HG03354 (cell line): Measurements from ENCODE around the gene BIRC7.
A peak's percentile ranks its signal among the peaks of the same experiment; 100 is the strongest.

ENCODE experiments used
- ATAC-seq: cut with Tn5 transposase; IDR thresholded peaks from one replicate; pipeline ENCODE4 v1.9.1; 2021; ENCODE audit warnings: mild to moderate bottlenecking; ENCODE audit not compliant: unreplicated experiment, poor library complexity, severe bottlenecking

BIRC7 gene

DNA sequence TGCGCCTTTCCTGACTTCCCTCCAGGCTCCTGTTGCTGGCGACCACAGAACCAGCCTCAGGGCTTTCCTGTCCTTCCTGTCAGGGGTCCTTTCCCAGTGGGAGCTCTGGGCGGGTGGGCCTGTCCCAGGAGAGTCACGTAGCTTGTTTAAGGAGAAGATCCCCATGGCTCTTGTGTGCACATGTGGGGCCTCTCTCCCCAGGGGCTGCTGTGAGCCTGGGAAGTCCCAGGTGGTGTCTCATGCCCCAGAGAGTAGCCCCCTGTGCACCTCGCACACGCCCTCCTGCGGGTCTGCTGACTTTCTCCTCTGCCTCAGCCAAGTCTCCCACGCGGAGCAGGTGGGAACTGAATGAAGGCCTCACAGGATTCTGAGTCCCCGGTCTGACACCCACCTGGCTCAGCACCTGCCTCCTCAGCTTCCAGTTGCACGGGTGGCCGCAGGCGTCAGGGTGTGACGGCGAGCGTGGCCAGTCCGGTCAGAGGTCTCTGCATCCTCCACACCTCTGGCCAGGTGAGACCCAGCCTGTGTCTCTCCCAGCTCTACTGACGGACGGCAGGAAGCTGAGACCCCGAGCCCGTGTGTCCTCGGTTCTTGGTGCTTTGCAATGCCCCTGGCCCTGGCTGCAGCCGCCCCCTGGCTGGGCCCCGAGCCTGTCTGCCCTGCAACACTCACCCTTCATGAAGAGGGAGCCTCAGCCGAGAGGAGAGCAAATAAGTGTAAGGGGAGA, 24.2 kb downstream of the BIRC7 start:
- no peak for ATAC-seq

DNA sequence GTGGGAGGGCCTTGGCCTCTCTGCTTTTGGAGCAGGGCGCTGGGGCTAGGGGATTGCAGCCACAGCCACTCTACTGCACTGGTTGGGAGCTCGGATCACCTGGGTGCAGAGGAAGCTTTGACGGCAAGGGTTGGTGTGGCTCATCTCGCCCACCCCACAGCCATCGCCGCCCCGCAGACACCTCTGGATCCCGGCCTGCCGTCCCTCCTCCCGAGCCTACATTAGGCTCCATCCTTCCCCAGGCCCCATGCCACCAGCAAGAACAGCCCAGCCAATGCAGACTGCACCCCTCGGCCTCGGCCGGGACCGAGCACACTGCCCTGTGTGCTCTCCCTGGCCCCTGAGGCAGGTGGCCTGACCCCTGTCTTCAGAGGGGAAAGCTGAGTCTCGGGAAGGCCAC, 24.8 kb downstream of the BIRC7 start:
- no peak for ATAC-seq

DNA sequence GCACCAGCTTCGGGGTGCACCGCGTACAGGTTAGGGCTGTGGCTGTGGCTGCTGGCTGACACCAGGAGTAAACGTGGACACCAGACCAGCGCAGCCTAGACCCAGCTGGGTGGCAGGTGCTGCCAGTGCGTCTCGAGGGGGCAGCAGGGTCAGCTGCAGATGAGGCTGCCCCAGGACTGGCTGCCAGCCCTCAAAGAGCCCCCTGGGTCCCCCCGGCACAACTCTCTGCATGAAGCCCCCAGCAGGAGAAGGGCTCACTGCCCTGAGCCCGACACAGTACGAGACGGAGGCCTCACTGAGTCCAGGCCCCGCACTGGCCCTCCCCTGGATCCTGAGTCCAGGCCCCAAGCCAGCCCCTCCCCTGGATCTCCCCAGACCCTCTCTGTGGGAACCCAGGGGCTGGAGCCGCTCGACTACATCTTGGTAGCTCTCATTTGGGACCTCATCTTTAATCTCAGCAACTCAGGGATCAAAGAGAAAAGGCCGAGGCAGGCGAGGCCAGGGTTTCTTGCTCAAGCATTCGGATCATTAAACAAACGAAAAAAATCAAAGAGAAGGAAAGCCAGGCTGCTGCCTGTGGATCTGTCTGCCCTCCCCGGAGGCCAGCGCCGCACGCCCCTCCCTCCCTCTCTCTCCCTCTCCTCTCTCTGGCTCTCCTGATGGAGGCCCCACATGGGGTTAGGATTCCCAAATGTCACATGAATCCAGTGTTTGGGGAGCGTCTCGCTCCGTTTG, 25.5 kb downstream of the BIRC7 start:
- ATAC-seq = no peak

DNA sequence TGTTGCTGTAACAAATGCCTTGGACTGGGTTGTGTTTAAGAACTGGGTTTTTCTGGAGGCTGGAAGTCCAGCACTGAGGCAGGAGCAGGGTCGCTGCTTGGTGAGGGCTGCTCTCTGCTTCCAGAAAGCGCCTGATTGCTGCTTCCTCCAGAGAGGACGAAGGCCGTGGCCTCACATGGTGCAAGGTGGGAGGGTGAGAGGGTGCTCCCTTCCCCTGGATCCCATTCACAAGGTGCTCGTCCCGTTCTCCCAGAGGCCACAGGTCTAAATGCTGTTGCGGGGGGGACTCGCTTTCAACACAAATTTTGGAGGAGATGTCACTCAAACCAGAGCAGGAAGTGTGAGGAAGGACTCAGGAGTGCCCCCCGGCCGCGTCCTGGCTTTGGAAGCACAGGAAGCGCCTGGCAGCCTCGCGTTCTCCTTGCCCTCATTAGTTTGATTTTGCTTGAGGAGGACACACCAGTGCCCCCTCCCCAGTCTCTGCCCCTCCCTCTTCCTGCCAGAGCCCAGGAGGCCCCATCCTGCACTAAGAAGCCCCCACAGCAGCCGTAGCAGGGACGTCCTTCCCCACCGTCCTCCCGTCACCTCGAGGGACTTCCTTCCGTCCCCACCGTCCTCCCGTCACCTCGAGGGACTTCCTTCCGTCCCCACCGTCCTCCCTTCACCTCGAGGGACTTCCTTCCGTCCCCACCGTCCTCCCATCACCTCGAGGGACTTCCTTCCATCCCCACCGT, 26.3 kb downstream of the BIRC7 start:
- ATAC-seq = no peak

DNA sequence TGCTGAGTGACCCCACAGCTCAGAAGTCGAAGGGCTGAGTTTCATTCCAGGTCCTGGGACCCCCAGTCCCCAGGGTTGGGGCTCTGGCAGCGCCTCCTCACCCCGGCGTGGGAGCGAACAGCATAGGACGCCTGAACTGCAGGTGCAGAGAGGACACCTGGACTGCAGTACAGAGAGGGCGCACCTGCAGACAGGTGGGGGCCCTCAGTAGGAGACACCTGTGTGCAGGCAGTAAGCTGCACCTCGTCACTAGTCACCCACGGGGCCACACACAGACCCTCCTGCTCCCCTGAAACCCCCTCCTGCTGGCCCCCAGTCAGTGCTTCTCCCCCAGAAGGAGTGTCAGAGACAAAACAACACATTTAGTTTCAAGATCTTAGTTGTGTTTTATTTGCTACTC, 27.1 kb downstream of the BIRC7 start:
- ATAC-seq = no peak

DNA sequence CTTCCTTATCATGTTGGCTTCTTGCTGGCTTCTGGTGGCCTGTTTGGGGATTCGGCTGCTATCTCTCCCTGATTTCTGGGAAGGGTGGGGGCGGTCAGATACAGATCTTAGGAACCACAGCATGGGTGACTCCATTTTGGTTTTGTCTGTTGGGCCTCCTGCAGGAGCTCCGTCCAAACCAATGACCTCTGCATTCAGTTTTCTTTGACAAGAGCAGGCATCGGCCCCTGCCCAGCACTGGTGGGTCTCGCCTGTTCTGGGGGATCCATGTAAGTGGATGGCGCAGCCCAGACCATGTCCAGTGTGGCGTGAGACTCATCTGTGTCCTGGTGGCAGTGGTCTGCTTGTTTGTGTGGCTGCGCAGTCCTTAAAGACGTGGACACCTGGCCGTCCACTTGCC, 28.3 kb downstream of the BIRC7 start:
- ATAC-seq = no peak

DNA sequence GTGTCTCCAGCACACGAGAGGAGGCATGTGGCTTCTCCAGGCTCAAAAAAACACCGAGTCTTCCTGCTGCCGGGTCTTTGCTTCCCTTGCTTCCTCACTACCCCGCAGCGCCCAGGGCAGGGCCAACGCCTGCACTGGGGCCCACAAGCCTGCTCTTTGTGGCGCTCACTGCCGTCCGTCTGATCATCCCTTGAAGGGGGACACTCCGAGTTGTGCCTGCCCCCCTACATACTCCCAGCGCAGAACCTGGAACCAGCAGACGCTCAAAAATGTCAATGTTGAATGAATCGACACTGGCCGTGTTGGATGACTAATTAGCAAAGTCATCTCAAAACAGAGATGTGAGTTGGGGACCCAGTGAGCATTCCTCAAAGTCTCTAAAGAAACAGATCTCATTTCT, 28.8 kb downstream of the BIRC7 start:
- ATAC-seq = no peak

DNA sequence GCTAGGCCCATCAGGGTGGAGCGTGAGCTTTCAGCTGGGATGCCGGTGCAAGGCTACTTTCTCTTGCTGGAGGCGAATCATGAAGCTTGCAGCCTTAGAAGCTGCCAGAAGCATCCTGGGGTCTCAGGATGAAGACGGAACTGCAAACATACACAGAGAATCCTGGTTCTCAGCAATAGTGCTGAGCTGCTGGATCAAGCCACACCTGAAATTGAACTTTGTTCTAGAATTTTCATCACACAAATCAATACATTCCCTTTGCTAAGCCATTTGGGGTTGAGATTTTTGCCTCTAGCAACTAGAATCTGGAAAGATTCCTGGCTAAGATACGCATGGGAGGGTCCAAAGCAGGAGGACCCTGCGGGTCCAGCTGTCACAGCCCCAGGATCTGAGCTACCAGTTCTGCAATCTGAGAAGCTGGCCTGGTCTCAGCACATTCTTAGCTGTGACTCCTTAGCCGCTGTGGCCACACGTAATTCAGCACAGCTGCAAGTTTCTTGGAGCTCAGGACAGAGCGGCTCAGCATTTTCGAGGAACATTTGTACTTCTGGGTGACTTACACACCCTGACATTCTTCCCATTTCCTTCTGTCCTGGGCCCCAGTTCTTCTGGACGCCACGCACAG, 30.3 kb downstream of the BIRC7 start:
- ATAC-seq = no peak

DNA sequence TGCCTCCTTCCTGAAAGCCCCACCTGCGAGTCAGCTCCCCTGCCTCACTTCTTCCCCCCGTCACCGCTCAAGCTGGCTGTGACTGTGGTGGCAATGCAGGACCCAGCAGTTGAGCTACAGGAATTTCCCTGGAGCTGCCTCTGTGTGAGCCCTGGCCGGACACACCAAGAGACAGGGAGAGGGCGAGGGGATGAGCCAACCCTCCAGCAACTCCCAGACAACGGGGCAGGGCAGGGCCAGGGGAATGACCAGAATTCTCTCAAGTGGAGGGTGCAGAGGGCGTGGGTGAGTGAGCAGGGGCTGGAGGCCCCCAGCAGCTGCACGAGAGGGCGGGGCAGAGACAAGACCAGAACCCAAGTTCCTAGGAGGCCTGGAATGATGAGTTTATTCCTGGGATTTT, 32.0 kb downstream of the BIRC7 start:
- no peak for ATAC-seq

DNA sequence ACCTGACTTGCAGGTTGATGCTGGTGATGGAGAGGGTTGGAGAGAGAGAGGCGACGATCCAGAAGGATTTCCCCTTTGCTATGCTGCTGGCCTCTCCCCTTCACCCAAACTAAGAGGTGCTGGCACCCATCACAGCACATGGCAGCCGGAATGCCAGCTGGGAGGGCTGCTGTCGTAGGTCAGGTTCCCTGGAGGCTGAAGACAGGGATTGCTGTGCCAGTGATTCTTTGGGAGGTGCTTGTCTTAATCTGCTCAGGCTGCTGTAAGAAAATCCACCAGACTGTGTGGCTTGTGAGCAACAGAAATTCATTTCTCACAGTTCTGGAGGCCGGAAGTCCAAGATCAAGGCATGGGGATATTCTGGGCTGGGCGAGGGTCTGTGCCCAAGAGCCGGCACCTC, 32.6 kb downstream of the BIRC7 start:
- ATAC-seq = no peak

DNA sequence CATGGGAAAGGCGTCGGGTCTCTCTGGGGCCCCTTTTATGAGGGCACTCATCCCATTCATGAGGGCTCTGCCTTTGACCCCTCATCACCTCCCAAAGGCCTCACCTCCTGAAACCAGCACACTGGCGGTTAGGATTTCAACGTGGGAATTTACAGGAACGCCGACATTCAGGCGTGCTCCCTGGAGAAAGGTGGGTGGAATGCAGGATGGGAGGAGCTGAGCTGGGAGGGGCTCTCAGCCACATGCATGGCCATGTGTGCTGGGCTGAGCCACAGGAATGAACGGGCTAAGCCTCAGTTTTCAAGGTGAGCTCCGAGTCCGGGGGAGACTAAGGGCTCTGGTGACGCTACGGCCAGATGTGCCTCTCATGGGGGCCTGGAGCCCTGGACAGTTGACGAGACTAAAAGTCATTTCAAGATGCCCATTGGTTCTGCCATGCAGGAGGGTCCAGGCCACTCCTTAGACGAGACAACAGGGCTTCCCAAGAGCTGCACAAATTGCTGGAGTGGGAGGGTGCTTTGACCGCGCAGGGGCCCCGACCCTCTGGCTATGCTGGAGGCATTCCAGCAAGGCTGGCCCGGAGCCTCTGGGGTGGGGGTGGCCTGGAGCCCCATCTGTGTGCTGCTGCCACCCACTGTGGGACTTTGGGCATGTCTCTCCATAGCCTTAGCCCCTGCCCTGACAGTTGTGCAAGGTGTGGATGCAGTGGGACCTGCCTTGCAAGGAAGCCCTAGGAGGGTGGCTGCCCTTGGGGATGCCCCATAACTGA, 33.1 kb downstream of the BIRC7 start:
- no peak for ATAC-seq

DNA sequence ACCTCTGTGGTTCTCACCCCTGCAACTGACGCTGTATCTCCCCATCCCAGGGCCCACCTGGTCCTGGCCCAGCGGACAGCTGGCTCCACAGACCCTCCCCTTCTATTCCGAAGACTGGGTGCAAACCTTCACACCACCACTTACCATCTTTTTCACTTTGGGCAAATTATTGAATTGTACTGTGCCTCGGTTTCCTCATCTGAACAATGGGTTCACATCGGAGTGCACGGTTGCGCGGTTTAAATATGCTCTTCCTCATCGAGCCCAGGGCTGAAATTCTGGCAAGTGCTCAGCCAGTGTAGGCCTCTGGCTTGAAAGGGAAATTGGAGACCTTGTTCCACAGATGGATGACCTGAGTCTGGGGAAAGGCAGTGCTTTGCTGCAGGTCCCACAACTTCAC, 34.0 kb downstream of the BIRC7 start:
- no peak for ATAC-seq

DNA sequence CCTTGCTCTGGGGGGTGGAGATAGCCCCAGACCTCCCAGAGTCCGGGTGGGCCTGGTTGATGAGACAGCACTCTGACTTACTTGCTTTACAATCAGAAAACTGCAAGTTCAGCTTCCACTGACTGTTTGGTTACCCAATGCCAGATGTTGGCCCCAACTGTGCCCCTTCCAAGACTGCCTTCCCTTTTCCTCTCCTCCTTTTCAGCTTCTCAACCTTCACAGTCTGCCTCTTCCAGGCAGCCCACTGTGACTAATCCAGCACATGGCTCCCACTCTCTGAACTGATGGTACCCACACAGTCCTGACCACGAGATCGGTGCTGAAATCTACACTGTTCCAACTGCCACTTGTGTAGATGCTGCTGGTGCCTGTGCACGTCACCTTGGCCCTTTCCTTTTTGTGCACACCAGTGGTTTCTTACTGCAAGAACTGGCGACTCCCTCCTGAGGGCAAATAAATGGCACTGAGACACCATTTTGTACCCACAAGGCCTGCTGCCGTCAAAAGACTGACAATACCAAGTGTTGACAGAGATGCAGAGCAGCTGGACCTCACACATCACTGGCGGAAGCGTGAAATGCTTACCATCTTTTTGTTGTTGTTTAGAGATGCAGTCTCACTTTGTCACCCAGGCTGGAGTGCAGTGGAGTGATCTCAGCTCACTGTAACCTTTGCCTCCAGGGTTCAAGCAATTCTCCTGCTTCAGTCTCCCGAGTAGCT, 35.1 kb downstream of the BIRC7 start:
- ATAC-seq = no peak

DNA sequence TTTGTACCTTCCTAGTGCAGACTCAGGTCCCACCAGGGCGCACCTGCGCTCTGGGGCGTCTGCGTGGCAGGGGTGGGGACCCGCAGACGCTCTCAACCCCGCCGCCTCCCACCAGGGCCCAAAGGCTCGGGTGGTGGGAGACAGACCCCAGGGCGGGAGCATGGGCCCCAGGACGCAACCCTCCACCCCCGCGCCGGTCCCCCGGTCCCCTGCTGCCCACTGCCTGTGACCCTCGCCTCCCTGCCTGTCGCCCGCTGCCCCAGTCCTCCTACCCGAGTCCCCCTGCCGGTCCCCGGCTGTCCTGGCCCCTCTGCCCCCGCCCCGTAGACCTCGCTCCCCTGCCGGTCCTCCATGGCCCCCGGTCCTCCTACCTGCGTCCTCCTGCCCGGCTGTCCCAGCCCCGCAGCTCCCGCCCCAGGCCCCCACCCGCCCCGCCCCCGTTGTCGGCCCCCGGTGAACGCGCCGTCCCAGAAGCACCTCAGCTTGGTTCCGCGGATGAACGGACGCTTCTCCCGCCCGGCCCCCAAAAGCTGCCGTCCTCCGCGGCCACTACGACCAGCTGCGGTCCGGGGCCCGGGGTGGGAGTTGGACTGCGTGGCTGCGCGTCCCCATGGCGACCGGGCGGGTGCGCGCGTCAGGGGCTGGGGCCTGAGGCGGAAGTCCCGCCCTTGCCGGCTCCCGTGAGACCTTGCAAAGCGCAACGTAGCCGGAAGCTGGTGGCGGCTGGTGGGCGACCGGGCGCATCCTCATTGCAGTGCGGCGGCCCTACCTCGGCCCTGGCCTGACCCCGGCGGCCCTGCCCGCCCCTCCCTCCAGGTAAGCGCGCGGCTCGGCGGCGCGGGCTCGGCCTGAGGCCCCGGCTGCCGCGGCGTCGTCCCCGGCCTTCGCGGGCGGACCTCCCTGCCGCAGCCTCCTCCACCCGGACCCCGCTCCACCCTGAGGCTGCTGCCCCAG, 36.7 kb downstream of the BIRC7 start, which contains the start of gene ARFGAP1:
ARFGAP1 (plus strand) TSS at position 709 of the 954 bp plus-strand sequence. CDS start 2,768 bp downstream, outside the sequence.
- peak; percentile 90 for ATAC-seq

DNA sequence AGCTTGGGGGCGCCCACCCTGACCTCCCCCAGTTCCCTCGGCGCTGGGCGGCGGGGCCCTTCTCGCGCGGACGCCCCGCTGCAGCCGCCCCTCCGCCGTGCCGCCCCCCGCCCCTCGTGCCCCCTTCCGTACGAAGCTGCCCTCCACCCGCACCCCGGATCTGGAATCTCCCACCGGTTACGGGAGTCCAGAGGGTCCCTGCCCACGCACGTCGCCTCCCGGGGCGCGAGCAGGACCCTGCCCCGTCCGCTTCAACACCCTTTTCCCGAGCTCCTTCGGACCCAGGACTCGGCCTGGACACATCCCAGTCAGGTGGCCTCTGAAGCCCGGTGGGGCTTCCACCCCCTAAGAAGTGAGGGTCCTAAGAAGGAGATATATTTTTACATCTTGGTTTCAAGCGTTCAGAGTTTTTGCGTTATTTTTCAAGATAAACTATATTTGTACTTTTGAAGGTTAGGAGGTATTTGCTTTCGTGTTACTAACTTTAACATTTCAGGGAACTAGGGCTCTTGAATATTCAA, 37.4 kb downstream of the BIRC7 start:
- ATAC-seq = peak; percentile 9

DNA sequence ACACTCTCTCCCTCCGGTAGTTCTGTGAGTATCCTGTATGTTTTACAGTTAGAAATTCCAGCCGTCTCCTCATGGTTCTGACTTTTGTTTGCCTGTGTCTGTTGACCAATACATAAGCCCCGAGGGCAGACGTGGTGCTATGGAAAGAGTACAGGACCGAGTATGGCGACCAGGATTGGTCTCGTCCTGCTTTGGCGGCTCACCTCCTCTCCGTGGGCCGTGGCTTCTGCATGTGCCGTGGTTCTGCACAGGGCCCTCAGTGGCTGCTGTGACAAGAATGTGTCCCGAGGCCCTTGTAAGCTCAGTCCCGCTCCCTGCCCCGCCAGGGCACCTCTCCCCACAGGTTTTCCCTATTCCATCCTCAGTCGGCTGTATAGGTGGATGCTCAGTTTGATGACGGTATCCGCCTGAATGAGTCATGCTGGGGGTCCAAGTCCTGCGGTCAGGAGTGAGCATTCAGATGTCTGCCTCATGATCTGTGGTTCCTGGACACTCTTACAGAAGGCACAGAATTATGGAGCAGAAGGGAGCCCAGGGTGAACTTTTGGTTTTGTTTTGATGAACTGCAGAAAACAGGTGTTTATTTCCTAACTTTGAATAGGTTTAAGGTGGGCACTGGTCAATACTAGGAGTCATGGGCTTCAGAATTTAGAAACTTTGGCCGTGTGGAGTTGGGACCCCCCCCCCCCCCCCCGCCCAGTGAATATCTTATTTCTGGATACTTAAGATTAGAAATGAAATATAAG, 38.1 kb downstream of the BIRC7 start:
- no peak for ATAC-seq
